OCI-LY7 (cell line): ENCODE data around the gene BCAS4.
"Not testable (repeated sequence)": the region's sequence is repeated elsewhere in the genome, so short reads cannot be mapped to it uniquely, and the experiment has no call there.

Experiments
- CTCF ChIP-seq: fragments of 200-600 bp; sonication (generic); conservative IDR thresholded peaks from 2 replicates; pipeline ENCODE4 v1.5.1; 2014; ENCODE audit warnings: mild to moderate bottlenecking, antibody characterized with exemption, low read length, moderate library complexity, mixed read lengths
- EZH2phosphoT487 ChIP-seq: fragments of 200-600 bp; sonication (generic); IDR thresholded peaks from 2 replicates; pipeline ENCODE4 v1.6.1; 2018; ENCODE audit warnings: low read depth, borderline replicate concordance, mild to moderate bottlenecking, mixed run types, antibody characterized with exemption, low read length, moderate library complexity, mixed read lengths

GRCh38 chr20:50800986-50801746, 6.3 kb downstream of the BCAS4 start:
- TF ChIP-seq CTCF, EZH2phosphoT487: not testable (repeated sequence)
